ENCODE measurements around the gene CNNM1.

Gene CNNM1

GRCh38 chr10:99329304-99329553 lies at the start of gene CNNM1:
TSS of gene CNNM1 (plus strand) at chr10:99329356. CDS start at chr10:99329388, 32 bp downstream.
- no peak within 1 kb of the TSS for H2AFZ ChIP-seq (ENCODE audit: low read length, unreplicated experiment)
- no peak within 1 kb of the TSS for H3K27ac ChIP-seq (ENCODE audit: low read depth, low read length)

GRCh38 chr10:99279626-99280111 lies 49.5 kb upstream of the CNNM1 start:
- Histone ChIP-seq H3K27ac (ENCODE audit: low read depth, low read length) (no peak overlapping the region), H3K27me3 (ENCODE audit: insufficient read depth, low read length) (peaks cover 17% of the 10 kb centered on the region; the same call in 1 of the 2 replicates), H3K4me1 (ENCODE audit: control insufficient read depth, insufficient read depth, low read length, unreplicated experiment) (no peaks in the 10 kb centered on the region), H3K4me3 (ENCODE audit: low read depth, low read length) (no peak overlapping the region), H2AFZ (ENCODE audit: low read length, unreplicated experiment) (no peak overlapping the region), H3K79me2 (ENCODE audit: control insufficient read depth, insufficient read depth, low read length, unreplicated experiment) (no peaks in the 10 kb centered on the region), H3K36me3 (ENCODE audit: insufficient read depth, low read length) (no peaks in the 10 kb centered on the region)

More at GRCh38 chr10:99329304-99329553, at the start of gene CNNM1:
- peaks cover 56% of the 10 kb centered on the region for H3K27me3 ChIP-seq (ENCODE audit: insufficient read depth, low read length)
- no peaks in the 10 kb centered on the region for H3K79me2 ChIP-seq (ENCODE audit: control insufficient read depth, insufficient read depth, low read length, unreplicated experiment)
- no peaks in the 10 kb centered on the region for H3K36me3 ChIP-seq (ENCODE audit: insufficient read depth, low read length)
- H3K4me3 ChIP-seq (ENCODE audit: low read depth, low read length): peak within 1 kb of the TSS; percentile 72
- no peaks in the 10 kb centered on the region for H3K4me1 ChIP-seq (ENCODE audit: control insufficient read depth, insufficient read depth, low read length, unreplicated experiment)

- Histone ChIP-seq H3K4me3 (ENCODE audit: low read depth, low read length) (no peak overlapping the region), H3K27me3 (ENCODE audit: insufficient read depth, low read length) (peaks cover 16% of the 10 kb centered on the region; the same call in 1 of the 2 replicates), H3K4me1 (ENCODE audit: control insufficient read depth, insufficient read depth, low read length, unreplicated experiment) (no peaks in the 10 kb centered on the region), H3K36me3 (ENCODE audit: insufficient read depth, low read length) (no peaks in the 10 kb centered on the region), H3K27ac (ENCODE audit: low read depth, low read length) (no peak overlapping the region), H3K79me2 (ENCODE audit: control insufficient read depth, insufficient read depth, low read length, unreplicated experiment) (no peaks in the 10 kb centered on the region), H2AFZ (ENCODE audit: low read length, unreplicated experiment) (no peak overlapping the region)
These were observed 48.7 kb upstream of the CNNM1 start for GRCh38 chr10:99280472-99280871.

GRCh38 chr10:99285881-99286280 lies 43.3 kb upstream of the CNNM1 start:
- H3K79me2 ChIP-seq (ENCODE audit: control insufficient read depth, insufficient read depth, low read length, unreplicated experiment): no peaks in the 10 kb centered on the region
- H2AFZ ChIP-seq (ENCODE audit: low read length, unreplicated experiment): no peak overlapping the region
- H3K27me3 ChIP-seq (ENCODE audit: insufficient read depth, low read length): no peaks in the 10 kb centered on the region
- no peaks in the 10 kb centered on the region for H3K36me3 ChIP-seq (ENCODE audit: insufficient read depth, low read length)
- no peak overlapping the region for H3K4me3 ChIP-seq (ENCODE audit: low read depth, low read length)
- H3K27ac ChIP-seq (ENCODE audit: low read depth, low read length): no peak overlapping the region
- no peaks in the 10 kb centered on the region for H3K4me1 ChIP-seq (ENCODE audit: control insufficient read depth, insufficient read depth, low read length, unreplicated experiment)

GRCh38 chr10:99290306-99290705 lies 38.9 kb upstream of the CNNM1 start:
- no peaks in the 10 kb centered on the region for H3K4me1 ChIP-seq (ENCODE audit: control insufficient read depth, insufficient read depth, low read length, unreplicated experiment)
- H2AFZ ChIP-seq (ENCODE audit: low read length, unreplicated experiment): no peak overlapping the region
- H3K36me3 ChIP-seq (ENCODE audit: insufficient read depth, low read length): no peaks in the 10 kb centered on the region
- no peak overlapping the region for H3K4me3 ChIP-seq (ENCODE audit: low read depth, low read length)
- H3K27ac ChIP-seq (ENCODE audit: low read depth, low read length): no peak overlapping the region
- H3K27me3 ChIP-seq (ENCODE audit: insufficient read depth, low read length): no peaks in the 10 kb centered on the region
- no peaks in the 10 kb centered on the region for H3K79me2 ChIP-seq (ENCODE audit: control insufficient read depth, insufficient read depth, low read length, unreplicated experiment)

GRCh38 chr10:99292159-99292558 lies 37.0 kb upstream of the CNNM1 start:
- H3K79me2 ChIP-seq (ENCODE audit: control insufficient read depth, insufficient read depth, low read length, unreplicated experiment): no peaks in the 10 kb centered on the region
- peak overlapping the region; percentile 36 for H3K27ac ChIP-seq (ENCODE audit: low read depth, low read length)
- no peak overlapping the region for H3K4me3 ChIP-seq (ENCODE audit: low read depth, low read length)
- H3K27me3 ChIP-seq (ENCODE audit: insufficient read depth, low read length): no peaks in the 10 kb centered on the region
- H3K4me1 ChIP-seq (ENCODE audit: control insufficient read depth, insufficient read depth, low read length, unreplicated experiment): no peaks in the 10 kb centered on the region
- H2AFZ ChIP-seq (ENCODE audit: low read length, unreplicated experiment): no peak overlapping the region
- no peaks in the 10 kb centered on the region for H3K36me3 ChIP-seq (ENCODE audit: insufficient read depth, low read length)

- H3K27ac ChIP-seq (ENCODE audit: low read depth, low read length): no peak overlapping the region
- no peak overlapping the region for H2AFZ ChIP-seq (ENCODE audit: low read length, unreplicated experiment)
- no peaks in the 10 kb centered on the region for H3K36me3 ChIP-seq (ENCODE audit: insufficient read depth, low read length)
- no peaks in the 10 kb centered on the region for H3K4me1 ChIP-seq (ENCODE audit: control insufficient read depth, insufficient read depth, low read length, unreplicated experiment)
- no peak overlapping the region for H3K4me3 ChIP-seq (ENCODE audit: low read depth, low read length)
- 0 out of 2 replicates have a peak, but pooled peaks cover 3% of the 10 kb centered on the region for H3K27me3 ChIP-seq (ENCODE audit: insufficient read depth, low read length)
- H3K79me2 ChIP-seq (ENCODE audit: control insufficient read depth, insufficient read depth, low read length, unreplicated experiment): no peaks in the 10 kb centered on the region
These were observed 32.6 kb upstream of the CNNM1 start for GRCh38 chr10:99296605-99297004.

- no peaks in the 10 kb centered on the region for H3K79me2 ChIP-seq (ENCODE audit: control insufficient read depth, insufficient read depth, low read length, unreplicated experiment)
- H2AFZ ChIP-seq (ENCODE audit: low read length, unreplicated experiment): no peak overlapping the region
- no peaks in the 10 kb centered on the region for H3K4me1 ChIP-seq (ENCODE audit: control insufficient read depth, insufficient read depth, low read length, unreplicated experiment)
- H3K4me3 ChIP-seq (ENCODE audit: low read depth, low read length): no peak overlapping the region
- 0 out of 2 replicates have a peak, but pooled peaks cover 3% of the 10 kb centered on the region for H3K27me3 ChIP-seq (ENCODE audit: insufficient read depth, low read length)
- H3K27ac ChIP-seq (ENCODE audit: low read depth, low read length): no peak overlapping the region
- no peaks in the 10 kb centered on the region for H3K36me3 ChIP-seq (ENCODE audit: insufficient read depth, low read length)
These were observed 32.1 kb upstream of the CNNM1 start for GRCh38 chr10:99297033-99297432.

- Histone ChIP-seq H3K79me2 (ENCODE audit: control insufficient read depth, insufficient read depth, low read length, unreplicated experiment) (no peaks in the 10 kb centered on the region), H2AFZ (ENCODE audit: low read length, unreplicated experiment) (no peak overlapping the region), H3K36me3 (ENCODE audit: insufficient read depth, low read length) (no peaks in the 10 kb centered on the region)
These were observed 25.0 kb upstream of the CNNM1 start for GRCh38 chr10:99303899-99304861.

GRCh38 chr10:99304862-99305229 lies 24.3 kb upstream of the CNNM1 start:
- Histone ChIP-seq H3K79me2 (ENCODE audit: control insufficient read depth, insufficient read depth, low read length, unreplicated experiment) (no peaks in the 10 kb centered on the region), H2AFZ (ENCODE audit: low read length, unreplicated experiment) (no peak overlapping the region), H3K27me3 (ENCODE audit: insufficient read depth, low read length) (0 out of 2 replicates have a peak, but pooled peaks cover 3% of the 10 kb centered on the region), H3K36me3 (ENCODE audit: insufficient read depth, low read length) (no peaks in the 10 kb centered on the region), H3K27ac (ENCODE audit: low read depth, low read length) (no peak overlapping the region), H3K4me3 (ENCODE audit: low read depth, low read length) (no peak overlapping the region), H3K4me1 (ENCODE audit: control insufficient read depth, insufficient read depth, low read length, unreplicated experiment) (no peaks in the 10 kb centered on the region)

More at GRCh38 chr10:99303899-99304861, 25.0 kb upstream of the CNNM1 start:
- Histone ChIP-seq H3K4me3 (ENCODE audit: low read depth, low read length) (no peak overlapping the region), H3K27me3 (ENCODE audit: insufficient read depth, low read length) (0 out of 2 replicates have a peak, but pooled peaks cover 3% of the 10 kb centered on the region), H3K27ac (ENCODE audit: low read depth, low read length) (no peak overlapping the region), H3K4me1 (ENCODE audit: control insufficient read depth, insufficient read depth, low read length, unreplicated experiment) (no peaks in the 10 kb centered on the region)

GRCh38 chr10:99312501-99312900 lies 16.7 kb upstream of the CNNM1 start:
- Histone ChIP-seq H3K4me1 (ENCODE audit: control insufficient read depth, insufficient read depth, low read length, unreplicated experiment) (no peaks in the 10 kb centered on the region), H2AFZ (ENCODE audit: low read length, unreplicated experiment) (no peak overlapping the region), H3K36me3 (ENCODE audit: insufficient read depth, low read length) (no peaks in the 10 kb centered on the region), H3K27me3 (ENCODE audit: insufficient read depth, low read length) (peaks cover 7% of the 10 kb centered on the region; the same call in 1 of the 2 replicates), H3K27ac (ENCODE audit: low read depth, low read length) (no peak overlapping the region), H3K4me3 (ENCODE audit: low read depth, low read length) (no peak overlapping the region), H3K79me2 (ENCODE audit: control insufficient read depth, insufficient read depth, low read length, unreplicated experiment) (no peaks in the 10 kb centered on the region)
